ENCODE results near the gene THEM5.

THEM5 gene

GRCh38 chr1:151822404-151822803, 31.1 kb downstream of the THEM5 start:
- H3K4me3 ChIP-seq (ENCODE audit: low read depth, low read length): no peak overlapping the region
- TF ChIP-seq, protein P1, sequence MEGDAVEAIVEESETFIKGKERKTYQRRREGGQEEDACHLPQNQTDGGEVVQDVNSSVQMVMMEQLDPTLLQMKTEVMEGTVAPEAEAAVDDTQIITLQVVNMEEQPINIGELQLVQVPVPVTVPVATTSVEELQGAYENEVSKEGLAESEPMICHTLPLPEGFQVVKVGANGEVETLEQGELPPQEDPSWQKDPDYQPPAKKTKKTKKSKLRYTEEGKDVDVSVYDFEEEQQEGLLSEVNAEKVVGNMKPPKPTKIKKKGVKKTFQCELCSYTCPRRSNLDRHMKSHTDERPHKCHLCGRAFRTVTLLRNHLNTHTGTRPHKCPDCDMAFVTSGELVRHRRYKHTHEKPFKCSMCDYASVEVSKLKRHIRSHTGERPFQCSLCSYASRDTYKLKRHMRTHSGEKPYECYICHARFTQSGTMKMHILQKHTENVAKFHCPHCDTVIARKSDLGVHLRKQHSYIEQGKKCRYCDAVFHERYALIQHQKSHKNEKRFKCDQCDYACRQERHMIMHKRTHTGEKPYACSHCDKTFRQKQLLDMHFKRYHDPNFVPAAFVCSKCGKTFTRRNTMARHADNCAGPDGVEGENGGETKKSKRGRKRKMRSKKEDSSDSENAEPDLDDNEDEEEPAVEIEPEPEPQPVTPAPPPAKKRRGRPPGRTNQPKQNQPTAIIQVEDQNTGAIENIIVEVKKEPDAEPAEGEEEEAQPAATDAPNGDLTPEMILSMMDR (IDR thresholded peaks at IDR 0.05; ENCODE audit: insufficient read depth, low read depth, low read length, missing control alignments): no peak
- DNase-seq (ENCODE audit: low read depth): no peak

DNA sequence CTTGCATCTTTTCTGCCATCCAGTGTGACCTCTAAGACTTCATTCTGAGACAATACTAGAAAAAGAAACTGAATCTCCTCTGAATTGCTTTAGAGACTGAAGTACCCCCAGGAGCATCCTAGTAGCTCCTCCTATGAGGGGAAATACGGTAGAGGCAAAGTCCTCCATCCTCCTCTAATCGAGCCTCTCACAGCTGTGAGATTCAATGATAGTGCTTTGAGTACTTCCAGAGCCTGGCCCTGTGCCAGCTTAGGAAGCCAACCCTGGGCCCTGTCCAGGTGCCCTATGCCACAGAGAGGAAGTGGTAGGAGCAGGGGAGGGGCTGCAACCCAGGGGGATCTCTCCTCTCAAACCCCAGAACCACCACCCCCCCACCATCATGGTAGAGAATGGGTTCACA, 32.6 kb downstream of the THEM5 start:
- no peak for DNase-seq (ENCODE audit: low read depth)
- no peak overlapping the region for H3K4me3 ChIP-seq (ENCODE audit: low read depth, low read length)
- TF ChIP-seq, protein P1 (IDR thresholded peaks at IDR 0.05; ENCODE audit: insufficient read depth, low read depth, low read length, missing control alignments): no peak

DNA sequence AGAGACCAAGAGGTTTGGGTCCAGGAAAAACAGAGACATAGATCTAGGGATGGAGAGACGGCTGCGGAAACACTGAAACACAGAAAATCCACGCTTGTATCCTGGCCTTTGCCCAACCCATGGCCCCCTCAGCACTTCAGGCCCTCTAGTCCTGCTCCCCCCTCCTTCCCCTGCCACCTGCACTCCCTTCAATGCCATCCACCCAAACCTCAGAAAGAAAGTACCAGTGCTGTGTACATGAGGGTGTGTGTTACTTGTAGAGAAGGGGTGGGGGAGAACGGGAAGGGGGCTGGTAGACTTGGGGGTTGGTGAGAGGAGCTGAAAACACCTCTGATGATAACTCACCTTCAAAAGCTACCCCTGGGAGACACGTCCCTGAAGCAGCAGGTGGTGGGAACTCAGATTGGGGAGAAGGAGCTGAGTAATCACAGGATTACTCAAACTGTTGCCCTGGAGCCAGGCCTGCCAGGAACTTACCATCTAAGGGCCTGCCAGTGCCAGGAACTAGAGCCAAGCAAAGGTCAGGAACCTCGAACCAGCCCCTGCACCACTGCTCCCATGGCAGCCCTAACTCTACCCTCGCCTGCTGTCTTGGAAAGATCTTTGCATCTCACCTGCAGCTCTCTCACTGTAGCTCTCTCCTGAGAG, 33.4 kb downstream of the THEM5 start:
- no peak for DNase-seq (ENCODE audit: low read depth)
- no peak overlapping the region for H3K4me3 ChIP-seq (ENCODE audit: low read depth, low read length)
- TF ChIP-seq, protein P1 (IDR thresholded peaks at IDR 0.05; ENCODE audit: insufficient read depth, low read depth, low read length, missing control alignments): no peak

- no peak overlapping the region for H3K4me3 ChIP-seq (ENCODE audit: low read depth, low read length)
- no peak for DNase-seq (ENCODE audit: low read depth)
- TF ChIP-seq, protein P1 (IDR thresholded peaks at IDR 0.05; ENCODE audit: insufficient read depth, low read depth, low read length, missing control alignments): no peak
Measured at GRCh38 chr1:151819227-151819835, 34.2 kb downstream of the THEM5 start.

DNA sequence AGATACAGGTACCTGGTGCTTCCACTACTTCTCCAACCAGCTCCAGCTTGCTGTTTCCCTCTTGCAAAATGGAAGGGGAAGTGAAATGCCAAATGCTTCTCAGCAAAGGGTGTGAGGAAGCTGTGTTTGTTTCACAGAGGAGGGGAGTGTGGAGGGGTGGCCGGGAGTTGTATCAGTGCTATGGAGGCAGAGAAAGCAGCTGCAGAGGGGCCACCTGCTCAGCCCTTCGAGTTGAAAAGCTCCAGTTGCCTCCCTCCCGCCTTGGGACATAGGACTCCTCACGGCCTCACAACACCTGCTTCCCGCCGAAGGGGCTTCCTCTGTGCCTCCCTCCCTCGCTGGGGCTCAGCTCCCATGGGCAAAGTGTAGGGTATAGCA, 36.2 kb downstream of the THEM5 start:
- no peak for DNase-seq (ENCODE audit: low read depth)
- H3K4me3 ChIP-seq (ENCODE audit: low read depth, low read length): no peak overlapping the region

GRCh38 chr1:151816548-151817352, 36.8 kb downstream of the THEM5 start:
- no peak overlapping the region for H3K4me3 ChIP-seq (ENCODE audit: low read depth, low read length)
- TF ChIP-seq, protein P1 (IDR thresholded peaks at IDR 0.05; ENCODE audit: insufficient read depth, low read depth, low read length, missing control alignments): no peak
- no peak for DNase-seq (ENCODE audit: low read depth)

More for the DNA sequence above, 36.2 kb downstream of the THEM5 start:
- TF ChIP-seq, protein P1 (IDR thresholded peaks at IDR 0.05; ENCODE audit: insufficient read depth, low read depth, low read length, missing control alignments): no peak
